ENCODE measurements around the gene PRMT3. TPM values are rescaled to one million over a fixed set of nuclear protein-coding genes. Genes with fewer than 3 reads are reported as not detected.

The PRMT3 gene
- total RNA-seq, 1 experiment from 2014 or later, result 24.0 TPM

DNA sequence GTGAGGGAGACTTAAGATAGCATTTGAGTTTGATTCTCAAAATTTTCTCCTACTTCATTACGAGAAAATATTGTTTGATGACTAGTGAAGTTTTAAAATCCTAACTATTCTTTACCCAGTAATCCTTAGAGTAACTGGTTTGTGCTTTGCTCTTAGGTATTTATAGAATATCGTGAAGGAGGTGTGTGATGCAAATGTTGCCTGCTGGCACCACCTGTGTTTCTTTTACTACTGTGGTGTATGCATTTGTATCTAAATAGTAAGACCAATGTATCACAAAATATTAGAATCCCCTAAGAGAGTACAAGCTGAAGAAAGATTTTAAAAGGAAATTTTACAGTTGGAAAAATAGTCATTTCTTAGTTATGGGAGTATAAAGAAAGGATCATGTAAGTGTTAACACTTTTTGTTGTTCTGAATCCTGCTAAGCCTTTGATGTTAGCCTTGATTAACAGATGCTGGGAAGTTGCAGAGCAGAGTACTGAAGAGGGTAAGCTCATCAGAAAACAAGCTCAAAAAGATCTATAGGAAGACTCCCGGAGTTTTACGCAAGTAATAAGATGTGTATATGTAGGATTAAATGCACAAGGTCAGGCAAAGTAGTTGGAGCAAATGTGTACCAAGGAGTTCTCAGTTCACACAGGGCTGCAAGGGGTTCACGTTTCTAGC lies 109.7 kb downstream of the PRMT3 start:
- TF ChIP-seq, protein P1, sequence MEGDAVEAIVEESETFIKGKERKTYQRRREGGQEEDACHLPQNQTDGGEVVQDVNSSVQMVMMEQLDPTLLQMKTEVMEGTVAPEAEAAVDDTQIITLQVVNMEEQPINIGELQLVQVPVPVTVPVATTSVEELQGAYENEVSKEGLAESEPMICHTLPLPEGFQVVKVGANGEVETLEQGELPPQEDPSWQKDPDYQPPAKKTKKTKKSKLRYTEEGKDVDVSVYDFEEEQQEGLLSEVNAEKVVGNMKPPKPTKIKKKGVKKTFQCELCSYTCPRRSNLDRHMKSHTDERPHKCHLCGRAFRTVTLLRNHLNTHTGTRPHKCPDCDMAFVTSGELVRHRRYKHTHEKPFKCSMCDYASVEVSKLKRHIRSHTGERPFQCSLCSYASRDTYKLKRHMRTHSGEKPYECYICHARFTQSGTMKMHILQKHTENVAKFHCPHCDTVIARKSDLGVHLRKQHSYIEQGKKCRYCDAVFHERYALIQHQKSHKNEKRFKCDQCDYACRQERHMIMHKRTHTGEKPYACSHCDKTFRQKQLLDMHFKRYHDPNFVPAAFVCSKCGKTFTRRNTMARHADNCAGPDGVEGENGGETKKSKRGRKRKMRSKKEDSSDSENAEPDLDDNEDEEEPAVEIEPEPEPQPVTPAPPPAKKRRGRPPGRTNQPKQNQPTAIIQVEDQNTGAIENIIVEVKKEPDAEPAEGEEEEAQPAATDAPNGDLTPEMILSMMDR (IDR thresholded peaks at IDR 0.05; ENCODE audit: unreplicated experiment), result no peak

DNA sequence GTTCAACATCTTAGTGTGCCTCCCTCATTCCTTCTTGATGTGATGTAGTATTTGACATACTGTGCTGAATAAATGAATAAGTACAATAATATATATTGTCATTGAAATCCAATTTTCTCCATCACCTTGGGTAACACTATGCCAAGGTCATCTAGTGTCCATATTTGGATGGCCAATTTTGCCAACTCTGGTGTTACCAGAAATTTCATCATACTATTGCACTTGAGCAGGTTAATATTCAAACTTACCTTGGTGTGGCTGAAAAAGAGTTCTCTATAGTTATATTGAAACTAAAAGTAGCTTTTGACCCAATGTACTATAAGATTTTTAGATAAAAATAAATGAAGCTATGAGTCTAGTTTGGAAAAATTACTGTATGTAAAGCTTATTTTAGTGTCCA lies 113.7 kb downstream of the PRMT3 start:
- CTCF ChIA-PET, result interaction anchor here (1.1 kb wide), 1 partner anchor 21 kb away, joined by 3 read pairs; no protein-coding TSS in a partner anchor
- Mint-ChIP-seq H3K4me3 (ENCODE audit: low read depth, unreplicated experiment) (no peak overlapping the region), H3K27ac (ENCODE audit: unreplicated experiment) (peak overlapping the region; percentile 97), H3K9me3 (ENCODE audit: low read depth, unreplicated experiment) (peaks cover 2% of the 10 kb centered on the region), H3K27me3 (ENCODE audit: unreplicated experiment) (no peaks in the 10 kb centered on the region), H3K4me1 (ENCODE audit: low read depth, unreplicated experiment) (peaks cover 9% of the 10 kb centered on the region), H3K36me3 (ENCODE audit: insufficient read depth, unreplicated experiment) (peaks cover 6% of the 10 kb centered on the region)
- intact Hi-C loops (cut with micrococcal nuclease; ENCODE audit: unreplicated experiment), result no loop called here
- TF ChIP-seq, protein P1 (IDR thresholded peaks at IDR 0.05; ENCODE audit: unreplicated experiment), result no peak
- no TSS peak for BruUV-seq (replicated peaks)
- DNase-seq, result no peak

More for the DNA sequence above, 109.7 kb downstream of the PRMT3 start:
- Mint-ChIP-seq H3K9me3 (ENCODE audit: low read depth, unreplicated experiment) (no peaks in the 10 kb centered on the region), H3K4me1 (ENCODE audit: low read depth, unreplicated experiment) (peaks cover 9% of the 10 kb centered on the region), H3K36me3 (ENCODE audit: insufficient read depth, unreplicated experiment) (peaks cover 6% of the 10 kb centered on the region), H3K27ac (ENCODE audit: unreplicated experiment) (peak overlapping the region; percentile 27), H3K4me3 (ENCODE audit: low read depth, unreplicated experiment) (no peak overlapping the region), H3K27me3 (ENCODE audit: unreplicated experiment) (no peaks in the 10 kb centered on the region)
- CTCF ChIA-PET, result no interaction called here
- intact Hi-C loops (cut with micrococcal nuclease; ENCODE audit: unreplicated experiment), result no loop called here
- no peak for DNase-seq
- BruUV-seq (replicated peaks), result no TSS peak

DNA sequence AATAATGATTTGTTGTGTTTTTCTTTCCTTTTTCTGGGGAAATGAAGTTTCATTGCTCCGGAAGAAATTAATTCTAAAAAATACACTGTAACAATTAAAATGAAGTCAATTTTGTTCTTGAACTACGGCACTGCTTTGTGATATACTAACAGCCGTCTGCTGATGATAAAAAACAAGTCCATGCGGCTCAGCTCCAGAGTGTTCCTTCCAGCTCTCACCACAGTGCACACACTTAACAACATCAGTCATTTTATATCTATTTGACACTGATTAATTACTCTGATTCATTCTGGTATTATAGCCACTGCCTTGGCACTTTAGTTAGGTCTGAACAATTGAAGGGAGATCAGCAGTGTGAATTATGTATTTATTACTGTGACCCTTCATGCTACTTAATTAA lies 114.5 kb downstream of the PRMT3 start:
- H3K4me3 Mint-ChIP-seq (ENCODE audit: low read depth, unreplicated experiment), result no peak overlapping the region
- H3K9me3 Mint-ChIP-seq (ENCODE audit: low read depth, unreplicated experiment), result peaks cover 2% of the 10 kb centered on the region
- H3K27ac Mint-ChIP-seq (ENCODE audit: unreplicated experiment), result peak overlapping the region; percentile 97
- TF ChIP-seq, protein P1 (IDR thresholded peaks at IDR 0.05; ENCODE audit: unreplicated experiment), result no peak
- DNase-seq, result no peak
- intact Hi-C loops (cut with micrococcal nuclease; ENCODE audit: unreplicated experiment), result no loop called here
- no TSS peak for BruUV-seq (replicated peaks)
- peaks cover 9% of the 10 kb centered on the region for H3K4me1 Mint-ChIP-seq (ENCODE audit: low read depth, unreplicated experiment)
- no peaks in the 10 kb centered on the region for H3K27me3 Mint-ChIP-seq (ENCODE audit: unreplicated experiment)
- CTCF ChIA-PET, result no interaction called here
- H3K36me3 Mint-ChIP-seq (ENCODE audit: insufficient read depth, unreplicated experiment), result peaks cover 6% of the 10 kb centered on the region

DNA sequence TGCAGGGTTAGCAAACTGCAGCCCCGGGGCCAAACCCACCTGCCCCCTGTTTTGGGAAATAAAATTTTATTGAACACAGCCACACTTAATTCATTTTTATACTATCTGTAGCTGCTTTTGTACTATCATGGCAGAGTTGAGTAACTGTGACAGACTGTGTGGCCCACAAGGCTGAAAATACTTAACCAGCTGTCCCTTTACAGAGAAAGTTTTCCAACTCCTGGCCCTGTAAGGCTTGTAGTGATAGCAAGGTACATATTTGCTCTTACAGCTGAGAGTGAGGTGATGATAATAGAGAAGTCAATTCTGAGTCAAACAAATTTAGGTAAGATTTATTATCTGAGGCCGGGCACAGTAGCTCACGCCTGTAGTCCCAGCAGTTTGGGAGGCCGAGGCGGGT lies 124.5 kb downstream of the PRMT3 start:
- TF ChIP-seq, protein P1 (IDR thresholded peaks at IDR 0.05; ENCODE audit: unreplicated experiment), result no peak
- intact Hi-C loops (cut with micrococcal nuclease; ENCODE audit: unreplicated experiment), result no loop called here
- no peaks in the 10 kb centered on the region for H3K4me1 Mint-ChIP-seq (ENCODE audit: low read depth, unreplicated experiment)
- CTCF ChIA-PET, result no interaction called here
- no peaks in the 10 kb centered on the region for H3K9me3 Mint-ChIP-seq (ENCODE audit: low read depth, unreplicated experiment)
- no peak for DNase-seq
- no peaks in the 10 kb centered on the region for H3K27me3 Mint-ChIP-seq (ENCODE audit: unreplicated experiment)
- BruUV-seq (replicated peaks), result no TSS peak
- no peak overlapping the region for H3K27ac Mint-ChIP-seq (ENCODE audit: unreplicated experiment)
- no peak overlapping the region for H3K4me3 Mint-ChIP-seq (ENCODE audit: low read depth, unreplicated experiment)
- H3K36me3 Mint-ChIP-seq (ENCODE audit: insufficient read depth, unreplicated experiment), result no peaks in the 10 kb centered on the region
